Measurements from ENCODE around the gene NHSL1.

Gene NHSL1

DNA sequence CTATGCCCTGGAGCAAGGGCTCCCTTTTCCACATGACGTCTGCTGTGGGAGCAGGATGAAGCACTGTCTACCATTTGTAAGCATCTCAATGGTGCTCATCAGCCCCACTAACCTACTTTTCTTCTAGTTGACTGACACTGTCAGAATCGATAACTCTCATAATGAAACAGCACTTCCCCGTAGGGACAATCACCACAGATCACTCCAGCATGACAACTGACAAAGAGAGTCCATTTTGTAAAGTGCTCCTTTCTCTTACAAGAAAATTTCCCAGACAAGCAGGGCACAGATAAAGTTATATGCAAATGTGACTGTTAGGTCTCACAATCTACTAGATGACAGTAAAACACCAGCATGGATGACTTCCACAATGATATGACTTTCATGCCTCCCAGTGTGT, 48.8 kb downstream of the NHSL1 start:
- H3K27me3 ChIP-seq (replicated peaks; ENCODE audit: control insufficient read depth, insufficient read depth, low read length, poor library complexity, severe bottlenecking) = no peaks in the 10 kb centered on the region
- no peaks in the 10 kb centered on the region for H3K36me3 ChIP-seq (ENCODE audit: control insufficient read depth, insufficient read depth, low read length)
- H3K9me3 ChIP-seq (ENCODE audit: control insufficient read depth, low read length) = no peaks in the 10 kb centered on the region
- H3K27ac ChIP-seq (ENCODE audit: insufficient read depth, low read length, poor library complexity, severe bottlenecking) = no peak overlapping the region
- no peak for DNase-seq
- peaks cover 12% of the 10 kb centered on the region for H3K4me1 ChIP-seq (ENCODE audit: control insufficient read depth, insufficient read depth, low read length, poor library complexity, severe bottlenecking)
- H3K4me3 ChIP-seq (ENCODE audit: insufficient read depth, low read depth, low read length, poor library complexity, severe bottlenecking) = no peak overlapping the region

DNA sequence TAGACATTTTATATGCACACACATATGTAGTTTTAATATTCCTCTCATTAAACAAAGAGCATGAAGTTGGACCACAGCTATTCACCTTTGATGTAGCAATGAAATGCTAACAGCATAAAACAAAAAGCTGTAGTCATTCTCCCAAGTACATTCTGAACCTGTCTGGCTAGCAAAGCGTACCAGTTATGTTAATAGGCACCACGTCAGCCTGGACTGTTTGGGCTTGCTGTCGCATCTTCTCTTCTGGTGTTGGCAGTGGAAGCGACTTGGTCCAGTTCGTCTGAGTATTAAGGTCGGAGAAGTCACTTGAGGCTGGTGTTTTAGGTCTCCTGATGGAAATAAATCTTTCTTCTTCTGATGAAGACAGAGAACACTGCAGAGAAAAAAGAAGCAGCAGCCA, 52.5 kb downstream of the NHSL1 start:
- no peaks in the 10 kb centered on the region for H3K9me3 ChIP-seq (ENCODE audit: control insufficient read depth, low read length)

DNA sequence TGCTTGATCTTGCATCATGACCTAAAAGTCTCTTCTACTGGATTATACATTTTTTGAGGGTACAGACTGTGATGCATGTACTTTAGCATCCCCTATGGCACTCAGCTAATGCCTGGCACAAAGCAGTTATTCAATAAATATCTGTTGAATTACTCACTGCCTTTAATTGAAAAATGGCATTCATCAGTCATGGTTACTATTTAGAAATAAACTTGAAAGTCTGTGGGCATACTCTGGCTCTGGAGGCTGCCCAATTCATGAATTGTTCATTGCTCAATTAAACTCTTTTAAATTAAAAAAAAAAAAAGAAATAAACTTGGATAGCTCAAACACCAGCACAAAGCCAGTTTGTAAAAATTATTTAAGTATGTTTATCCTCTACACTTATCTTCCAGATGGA, 55.3 kb downstream of the NHSL1 start:
- Histone ChIP-seq H3K4me3 (ENCODE audit: insufficient read depth, low read depth, low read length, poor library complexity, severe bottlenecking) (no peak overlapping the region), H3K4me1 (ENCODE audit: control insufficient read depth, insufficient read depth, low read length, poor library complexity, severe bottlenecking) (no peaks in the 10 kb centered on the region), H3K27me3 (replicated peaks; ENCODE audit: control insufficient read depth, insufficient read depth, low read length, poor library complexity, severe bottlenecking) (no peaks in the 10 kb centered on the region), H3K9me3 (ENCODE audit: control insufficient read depth, low read length) (no peaks in the 10 kb centered on the region), H3K36me3 (ENCODE audit: control insufficient read depth, insufficient read depth, low read length) (no peaks in the 10 kb centered on the region), H3K27ac (ENCODE audit: insufficient read depth, low read length, poor library complexity, severe bottlenecking) (no peak overlapping the region)
- no peak for DNase-seq

More for the DNA sequence above, 52.5 kb downstream of the NHSL1 start:
- no peak overlapping the region for H3K4me3 ChIP-seq (ENCODE audit: insufficient read depth, low read depth, low read length, poor library complexity, severe bottlenecking)
- no peaks in the 10 kb centered on the region for H3K27me3 ChIP-seq (replicated peaks; ENCODE audit: control insufficient read depth, insufficient read depth, low read length, poor library complexity, severe bottlenecking)
- no peaks in the 10 kb centered on the region for H3K36me3 ChIP-seq (ENCODE audit: control insufficient read depth, insufficient read depth, low read length)
- H3K4me1 ChIP-seq (ENCODE audit: control insufficient read depth, insufficient read depth, low read length, poor library complexity, severe bottlenecking) = no peaks in the 10 kb centered on the region
- no peak for DNase-seq
- H3K27ac ChIP-seq (ENCODE audit: insufficient read depth, low read length, poor library complexity, severe bottlenecking) = no peak overlapping the region

DNA sequence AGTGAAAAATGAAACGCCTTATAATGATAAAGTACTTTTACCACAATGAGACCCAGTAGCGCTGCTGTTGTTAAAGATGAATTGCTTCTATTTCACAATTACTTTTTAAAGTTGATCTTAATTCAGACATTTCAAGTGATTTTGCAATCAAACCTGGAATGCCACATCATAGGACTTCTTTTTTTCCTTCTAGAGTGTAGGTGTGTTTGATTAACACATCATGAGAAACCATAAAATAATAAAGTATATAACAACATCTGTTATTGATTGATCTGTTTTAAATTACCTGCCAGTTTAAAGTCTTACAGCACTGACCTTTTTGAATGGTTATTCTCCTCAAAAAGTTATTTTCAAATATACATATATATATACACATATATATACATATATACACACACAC, 56.6 kb downstream of the NHSL1 start:
- Histone ChIP-seq H3K4me3 (ENCODE audit: insufficient read depth, low read depth, low read length, poor library complexity, severe bottlenecking) (no peak overlapping the region), H3K9me3 (ENCODE audit: control insufficient read depth, low read length) (no peaks in the 10 kb centered on the region), H3K27me3 (replicated peaks; ENCODE audit: control insufficient read depth, insufficient read depth, low read length, poor library complexity, severe bottlenecking) (no peaks in the 10 kb centered on the region), H3K36me3 (ENCODE audit: control insufficient read depth, insufficient read depth, low read length) (no peaks in the 10 kb centered on the region), H3K27ac (ENCODE audit: insufficient read depth, low read length, poor library complexity, severe bottlenecking) (no peak overlapping the region), H3K4me1 (ENCODE audit: control insufficient read depth, insufficient read depth, low read length, poor library complexity, severe bottlenecking) (no peaks in the 10 kb centered on the region)
- DNase-seq = no peak

DNA sequence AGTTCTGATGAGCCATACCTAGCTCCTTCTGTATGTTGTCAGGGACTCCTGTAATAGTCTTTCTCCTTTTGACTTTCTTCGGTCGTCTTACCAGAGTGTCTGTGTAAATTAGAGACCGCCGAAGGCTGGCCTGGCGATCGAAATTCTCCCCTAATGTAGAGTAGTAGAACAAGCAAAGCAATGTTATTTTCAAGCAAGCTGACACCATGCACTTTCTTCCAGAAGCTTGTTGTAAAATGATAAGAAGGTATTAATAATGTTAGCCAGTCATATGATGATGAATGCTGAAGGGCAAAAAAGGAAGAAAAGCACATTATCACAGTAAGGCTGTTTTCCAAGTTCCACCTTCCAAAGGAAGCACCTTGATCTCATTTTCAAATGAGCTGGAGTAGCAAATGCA, 57.3 kb downstream of the NHSL1 start:
- no peak overlapping the region for H3K27ac ChIP-seq (ENCODE audit: insufficient read depth, low read length, poor library complexity, severe bottlenecking)
- no peak overlapping the region for H3K4me3 ChIP-seq (ENCODE audit: insufficient read depth, low read depth, low read length, poor library complexity, severe bottlenecking)
- H3K36me3 ChIP-seq (ENCODE audit: control insufficient read depth, insufficient read depth, low read length) = no peaks in the 10 kb centered on the region
- H3K9me3 ChIP-seq (ENCODE audit: control insufficient read depth, low read length) = no peaks in the 10 kb centered on the region
- H3K4me1 ChIP-seq (ENCODE audit: control insufficient read depth, insufficient read depth, low read length, poor library complexity, severe bottlenecking) = no peaks in the 10 kb centered on the region
- no peak for DNase-seq
- no peaks in the 10 kb centered on the region for H3K27me3 ChIP-seq (replicated peaks; ENCODE audit: control insufficient read depth, insufficient read depth, low read length, poor library complexity, severe bottlenecking)

DNA sequence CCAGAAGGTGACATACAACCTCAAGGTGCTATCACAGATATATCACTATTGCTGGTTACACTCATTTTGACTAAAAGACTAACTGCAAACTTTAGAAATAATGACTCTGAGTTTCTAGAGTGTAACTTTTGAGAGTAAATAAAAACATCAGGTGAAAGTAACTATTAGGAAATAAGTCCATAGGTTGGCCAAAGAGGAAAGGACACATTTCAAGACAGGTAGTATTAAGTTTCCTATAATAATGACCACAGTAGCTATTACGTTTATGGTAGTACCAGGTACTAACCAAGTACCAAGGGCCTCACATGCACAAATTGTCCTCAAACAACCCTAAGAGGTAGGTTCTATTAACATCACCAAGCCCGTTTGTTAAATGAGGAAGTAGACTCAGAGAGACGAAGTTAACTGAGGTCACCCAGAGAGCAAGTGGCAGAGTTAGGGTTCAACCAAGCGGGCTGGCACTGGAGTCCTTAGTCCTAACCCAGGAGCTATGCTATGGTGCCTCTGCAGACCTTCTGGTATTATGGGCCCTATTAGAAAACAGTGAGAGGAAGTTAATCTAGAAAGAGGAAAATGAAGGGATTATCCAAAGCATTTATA, 58.4 kb downstream of the NHSL1 start:
- Histone ChIP-seq H3K36me3 (ENCODE audit: control insufficient read depth, insufficient read depth, low read length) (no peaks in the 10 kb centered on the region), H3K9me3 (ENCODE audit: control insufficient read depth, low read length) (no peaks in the 10 kb centered on the region), H3K4me1 (ENCODE audit: control insufficient read depth, insufficient read depth, low read length, poor library complexity, severe bottlenecking) (no peaks in the 10 kb centered on the region), H3K27me3 (replicated peaks; ENCODE audit: control insufficient read depth, insufficient read depth, low read length, poor library complexity, severe bottlenecking) (no peaks in the 10 kb centered on the region), H3K4me3 (ENCODE audit: insufficient read depth, low read depth, low read length, poor library complexity, severe bottlenecking) (no peak overlapping the region), H3K27ac (ENCODE audit: insufficient read depth, low read length, poor library complexity, severe bottlenecking) (no peak overlapping the region)
- no peak for DNase-seq

DNA sequence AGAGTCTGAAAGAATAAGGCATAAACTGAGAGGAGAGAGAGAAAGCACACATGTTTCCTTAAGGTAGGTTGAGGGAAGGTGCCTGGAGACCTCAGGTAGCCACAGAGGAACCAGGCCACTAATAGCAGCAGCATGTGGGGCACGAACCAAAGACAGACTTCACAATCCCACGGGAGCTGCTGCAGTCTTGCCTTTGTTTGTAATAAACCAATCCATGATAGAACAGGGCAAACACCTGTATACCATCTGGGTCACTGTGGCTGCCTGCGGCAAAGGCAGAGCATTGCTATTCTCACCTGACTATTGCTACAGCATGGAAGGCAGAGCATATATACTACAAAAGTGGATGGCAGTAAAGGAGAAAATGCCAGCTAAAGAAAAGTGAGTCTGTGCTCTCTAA, 59.0 kb downstream of the NHSL1 start:
- Histone ChIP-seq H3K27me3 (replicated peaks; ENCODE audit: control insufficient read depth, insufficient read depth, low read length, poor library complexity, severe bottlenecking) (no peaks in the 10 kb centered on the region), H3K4me3 (ENCODE audit: insufficient read depth, low read depth, low read length, poor library complexity, severe bottlenecking) (no peak overlapping the region), H3K4me1 (ENCODE audit: control insufficient read depth, insufficient read depth, low read length, poor library complexity, severe bottlenecking) (no peaks in the 10 kb centered on the region), H3K27ac (ENCODE audit: insufficient read depth, low read length, poor library complexity, severe bottlenecking) (no peak overlapping the region), H3K36me3 (ENCODE audit: control insufficient read depth, insufficient read depth, low read length) (no peaks in the 10 kb centered on the region), H3K9me3 (ENCODE audit: control insufficient read depth, low read length) (no peaks in the 10 kb centered on the region)
- DNase-seq = no peak

DNA sequence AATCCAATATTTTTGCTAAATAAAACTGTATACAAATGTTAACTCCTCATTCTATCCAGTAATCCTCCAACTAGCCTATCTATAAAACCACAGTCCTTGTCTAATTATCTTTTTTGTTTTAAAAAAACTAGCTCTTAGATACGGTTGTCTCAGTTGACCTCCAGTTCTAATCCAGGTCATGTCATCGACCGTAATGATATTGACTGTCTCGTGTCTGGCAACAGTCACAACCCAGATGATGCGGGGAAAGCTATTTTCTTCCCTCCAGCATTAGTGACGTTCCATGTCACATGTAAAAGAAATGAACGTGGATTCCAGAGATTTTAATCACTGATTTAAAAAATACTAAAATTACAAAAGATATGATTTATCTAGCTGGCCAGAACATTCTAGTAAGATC, 59.7 kb downstream of the NHSL1 start:
- Histone ChIP-seq H3K4me1 (ENCODE audit: control insufficient read depth, insufficient read depth, low read length, poor library complexity, severe bottlenecking) (no peaks in the 10 kb centered on the region), H3K27me3 (replicated peaks; ENCODE audit: control insufficient read depth, insufficient read depth, low read length, poor library complexity, severe bottlenecking) (no peaks in the 10 kb centered on the region), H3K9me3 (ENCODE audit: control insufficient read depth, low read length) (no peaks in the 10 kb centered on the region), H3K27ac (ENCODE audit: insufficient read depth, low read length, poor library complexity, severe bottlenecking) (no peak overlapping the region), H3K36me3 (ENCODE audit: control insufficient read depth, insufficient read depth, low read length) (no peaks in the 10 kb centered on the region), H3K4me3 (ENCODE audit: insufficient read depth, low read depth, low read length, poor library complexity, severe bottlenecking) (no peak overlapping the region)
- no peak for DNase-seq

DNA sequence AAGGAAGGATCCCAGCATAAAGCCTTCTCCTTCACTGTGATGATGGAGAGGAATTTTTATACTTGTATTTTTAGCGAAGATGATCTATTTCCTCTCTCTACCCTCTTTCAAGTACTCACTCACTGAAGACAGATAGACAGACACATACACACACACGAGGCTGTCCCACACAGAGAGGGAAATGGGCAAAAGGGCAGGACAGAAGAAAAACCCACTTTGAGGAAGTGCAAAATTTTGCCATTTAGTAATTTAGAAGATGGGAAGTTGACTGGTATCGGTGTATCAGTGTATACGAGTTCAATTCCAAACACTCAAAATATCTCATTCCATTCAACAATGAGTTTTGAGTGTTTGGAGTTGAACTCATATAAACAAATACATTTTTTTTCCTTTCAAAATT, 64.4 kb downstream of the NHSL1 start:
- Histone ChIP-seq H3K27ac (ENCODE audit: insufficient read depth, low read length, poor library complexity, severe bottlenecking) (no peak overlapping the region), H3K36me3 (ENCODE audit: control insufficient read depth, insufficient read depth, low read length) (no peaks in the 10 kb centered on the region), H3K27me3 (replicated peaks; ENCODE audit: control insufficient read depth, insufficient read depth, low read length, poor library complexity, severe bottlenecking) (no peaks in the 10 kb centered on the region), H3K9me3 (ENCODE audit: control insufficient read depth, low read length) (no peaks in the 10 kb centered on the region), H3K4me3 (ENCODE audit: insufficient read depth, low read depth, low read length, poor library complexity, severe bottlenecking) (no peak overlapping the region), H3K4me1 (ENCODE audit: control insufficient read depth, insufficient read depth, low read length, poor library complexity, severe bottlenecking) (no peaks in the 10 kb centered on the region)
- no peak for DNase-seq

DNA sequence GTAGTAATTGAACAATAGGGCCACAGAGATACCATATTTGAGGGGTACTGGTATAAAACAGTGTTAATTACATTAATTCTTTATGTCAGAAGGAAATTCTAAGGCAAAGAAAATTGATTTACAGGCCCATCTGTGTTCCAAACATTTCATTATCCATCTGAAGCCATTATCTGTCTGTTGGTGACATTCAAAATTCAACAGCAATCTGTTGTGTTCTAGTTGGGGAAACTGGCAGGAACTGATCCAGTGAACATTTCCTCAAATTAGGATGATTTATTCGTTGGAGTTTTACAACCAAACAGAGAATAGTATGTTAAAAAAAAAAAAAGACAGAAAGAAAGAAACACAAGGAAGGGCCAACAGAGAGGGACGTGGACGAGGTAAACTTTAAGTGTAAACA, 65.2 kb downstream of the NHSL1 start:
- Histone ChIP-seq H3K36me3 (ENCODE audit: control insufficient read depth, insufficient read depth, low read length) (no peaks in the 10 kb centered on the region), H3K27ac (ENCODE audit: insufficient read depth, low read length, poor library complexity, severe bottlenecking) (no peak overlapping the region), H3K27me3 (replicated peaks; ENCODE audit: control insufficient read depth, insufficient read depth, low read length, poor library complexity, severe bottlenecking) (no peaks in the 10 kb centered on the region), H3K9me3 (ENCODE audit: control insufficient read depth, low read length) (no peaks in the 10 kb centered on the region), H3K4me1 (ENCODE audit: control insufficient read depth, insufficient read depth, low read length, poor library complexity, severe bottlenecking) (no peaks in the 10 kb centered on the region), H3K4me3 (ENCODE audit: insufficient read depth, low read depth, low read length, poor library complexity, severe bottlenecking) (no peak overlapping the region)
- DNase-seq = no peak

DNA sequence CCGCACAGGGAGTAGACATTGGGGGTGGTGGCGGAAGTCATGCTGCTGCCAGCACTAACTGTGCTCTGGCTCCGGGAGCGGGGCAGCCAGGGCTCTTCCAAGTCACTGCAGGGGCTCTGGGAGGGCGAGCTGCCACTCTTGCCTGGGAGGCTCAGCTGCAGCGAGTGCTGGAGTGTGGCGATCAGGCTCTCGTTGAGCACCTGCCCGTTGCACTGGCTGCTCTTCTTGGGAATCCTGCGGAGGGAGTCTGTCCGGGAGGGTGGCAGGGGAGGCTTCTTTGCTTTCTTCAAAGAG, 67.3 kb downstream of the NHSL1 start:
- H3K4me3 ChIP-seq (ENCODE audit: insufficient read depth, low read depth, low read length, poor library complexity, severe bottlenecking) = no peak overlapping the region
- no peaks in the 10 kb centered on the region for H3K9me3 ChIP-seq (ENCODE audit: control insufficient read depth, low read length)
- no peak overlapping the region for H3K27ac ChIP-seq (ENCODE audit: insufficient read depth, low read length, poor library complexity, severe bottlenecking)
- H3K27me3 ChIP-seq (replicated peaks; ENCODE audit: control insufficient read depth, insufficient read depth, low read length, poor library complexity, severe bottlenecking) = no peaks in the 10 kb centered on the region
- H3K4me1 ChIP-seq (ENCODE audit: control insufficient read depth, insufficient read depth, low read length, poor library complexity, severe bottlenecking) = no peaks in the 10 kb centered on the region
- no peaks in the 10 kb centered on the region for H3K36me3 ChIP-seq (ENCODE audit: control insufficient read depth, insufficient read depth, low read length)
- DNase-seq = no peak

Measured in effector memory CD4-positive, alpha-beta T cell (primary cell).